HG02852 (cell line): ENCODE measurements around the gene MCF2L.
"Not testable (repeated sequence)": the region's sequence is repeated elsewhere in the genome, so short reads cannot be mapped to it uniquely, and the experiment has no call there.

ENCODE experiments used
- ATAC-seq: cut with Tn5 transposase; IDR thresholded peaks from one replicate; pipeline ENCODE4 v1.9.1; 2021; ENCODE audit warnings: mild to moderate bottlenecking, moderate library complexity; ENCODE audit not compliant: unreplicated experiment

MCF2L gene

DNA sequence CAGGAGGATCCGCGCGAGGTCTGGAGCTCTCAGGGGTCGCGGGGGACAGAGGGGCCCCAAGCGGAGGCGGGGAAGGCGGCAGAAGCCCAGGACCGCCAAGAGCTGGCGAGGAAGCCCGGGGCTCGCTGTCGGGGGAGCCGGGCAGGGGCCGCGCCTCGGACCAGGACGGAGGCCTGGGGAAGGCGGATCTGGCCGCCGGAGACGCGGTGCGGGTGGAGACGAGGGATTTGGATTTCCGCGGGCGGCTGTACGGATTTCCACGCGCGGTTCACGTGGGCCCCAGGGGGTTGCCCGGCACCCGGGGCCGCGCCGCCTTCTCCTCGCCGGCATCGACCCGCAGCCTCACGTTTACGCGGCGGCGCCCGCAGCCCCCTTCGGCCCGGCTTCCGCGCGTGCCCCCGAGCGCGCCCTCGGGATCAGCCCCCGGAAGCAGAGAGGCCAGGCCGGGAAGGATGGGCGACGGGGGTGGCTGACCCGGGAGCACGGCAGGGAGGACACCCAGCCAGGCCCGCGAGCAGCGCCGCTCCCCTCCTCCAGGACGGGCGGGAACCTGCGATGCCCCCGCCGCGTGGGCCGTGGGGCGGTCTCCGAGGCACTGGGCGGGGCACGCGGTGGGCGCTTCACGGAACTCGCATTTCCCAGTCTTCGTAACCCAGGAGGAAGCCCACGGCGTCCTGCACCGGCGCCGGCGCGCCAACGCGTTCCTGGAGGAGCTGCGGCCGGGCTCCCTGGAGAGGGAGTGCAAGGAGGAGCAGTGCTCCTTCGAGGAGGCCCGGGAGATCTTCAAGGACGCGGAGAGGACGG, 141.2 kb downstream of the MCF2L start:
- ATAC-seq: no peak

GRCh38 chr13:113110852-113111315, 141.9 kb downstream of the MCF2L start:
- ATAC-seq: no peak

DNA sequence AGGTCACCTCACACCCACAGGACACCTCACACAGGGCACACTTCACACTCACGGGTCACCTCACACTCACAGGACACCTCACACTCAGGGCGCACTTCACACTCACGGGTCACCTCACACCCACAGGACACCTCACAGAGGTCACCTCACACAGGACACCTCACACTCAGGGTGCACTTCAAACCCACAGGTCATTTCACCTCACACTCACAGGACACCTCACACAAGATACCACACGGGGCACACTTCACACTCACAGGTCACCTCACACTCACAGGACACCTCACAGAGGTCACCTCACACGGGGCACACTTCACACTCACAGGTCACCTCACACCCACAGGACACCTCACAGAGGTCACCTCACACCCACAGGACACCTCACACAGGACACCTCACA, 142.8 kb downstream of the MCF2L start:
- ATAC-seq: not testable (repeated sequence)

GRCh38 chr13:113112475-113112874, 143.5 kb downstream of the MCF2L start:
- not testable (repeated sequence) for ATAC-seq

DNA sequence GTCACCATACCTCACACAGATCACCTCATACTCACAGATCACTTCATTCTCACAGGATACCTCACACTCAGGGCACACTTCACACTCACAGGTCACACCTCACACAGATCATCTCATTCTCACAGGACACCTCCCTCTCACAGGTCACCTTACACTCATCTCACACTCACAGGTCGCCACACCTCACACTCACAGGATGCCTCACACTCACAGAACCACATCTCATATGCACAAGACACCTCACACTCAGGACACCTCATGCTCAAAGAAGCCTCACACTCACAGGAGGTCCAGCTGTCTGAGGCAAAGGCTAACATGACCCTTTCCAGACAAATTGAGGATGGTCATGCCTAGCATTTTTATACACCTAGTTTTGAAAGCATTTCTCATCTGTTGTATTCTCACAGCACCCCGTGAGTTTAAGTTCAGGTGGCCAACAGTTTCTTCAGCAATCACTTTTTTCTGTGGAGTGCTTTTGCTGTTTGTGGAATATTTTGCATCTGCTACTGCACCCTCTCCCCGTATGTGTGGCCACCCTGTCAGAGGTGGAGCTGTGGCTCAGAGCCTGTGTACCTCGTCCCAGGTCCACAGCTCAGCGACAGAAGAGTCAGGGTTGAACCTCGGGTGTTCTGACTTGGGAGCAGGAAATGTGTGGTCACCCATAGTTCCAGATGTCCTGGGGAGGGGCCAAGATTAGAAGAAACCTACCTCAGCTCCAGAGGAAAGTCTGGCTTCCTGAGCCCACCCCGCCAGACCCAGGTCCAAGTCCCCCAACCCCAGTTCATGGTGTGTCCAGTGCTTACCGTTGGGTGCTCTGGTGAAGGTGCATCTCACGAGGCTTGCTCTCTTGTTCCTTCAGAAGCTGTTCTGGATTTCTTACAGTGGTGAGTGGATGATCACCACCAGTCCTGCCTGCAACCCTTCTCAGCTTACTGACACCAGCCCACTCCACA, 144.2 kb downstream of the MCF2L start:
- no peak for ATAC-seq

DNA sequence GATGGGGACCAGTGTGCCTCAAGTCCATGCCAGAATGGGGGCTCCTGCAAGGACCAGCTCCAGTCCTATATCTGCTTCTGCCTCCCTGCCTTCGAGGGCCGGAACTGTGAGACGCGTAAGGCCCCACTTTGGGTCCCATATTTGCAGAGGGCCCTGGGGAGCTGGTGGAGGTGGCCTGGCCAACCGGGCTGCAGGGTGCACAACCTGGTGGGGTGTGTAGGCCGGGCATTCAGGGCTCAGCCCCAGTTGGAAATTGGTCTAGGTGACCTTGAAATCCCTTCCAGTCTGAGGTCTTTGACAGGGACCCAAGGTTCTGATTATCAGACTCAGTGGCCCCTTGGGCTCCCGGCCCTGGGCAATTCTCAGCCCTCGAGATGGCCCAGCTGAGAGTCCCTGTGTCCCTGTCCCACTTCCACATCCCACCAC, 144.8 kb downstream of the MCF2L start:
- no peak for ATAC-seq

GRCh38 chr13:113114511-113115362, 145.7 kb downstream of the MCF2L start:
- no peak for ATAC-seq

- ATAC-seq: no peak
These were observed 146.6 kb downstream of the MCF2L start for GRCh38 chr13:113115363-113116205.

DNA sequence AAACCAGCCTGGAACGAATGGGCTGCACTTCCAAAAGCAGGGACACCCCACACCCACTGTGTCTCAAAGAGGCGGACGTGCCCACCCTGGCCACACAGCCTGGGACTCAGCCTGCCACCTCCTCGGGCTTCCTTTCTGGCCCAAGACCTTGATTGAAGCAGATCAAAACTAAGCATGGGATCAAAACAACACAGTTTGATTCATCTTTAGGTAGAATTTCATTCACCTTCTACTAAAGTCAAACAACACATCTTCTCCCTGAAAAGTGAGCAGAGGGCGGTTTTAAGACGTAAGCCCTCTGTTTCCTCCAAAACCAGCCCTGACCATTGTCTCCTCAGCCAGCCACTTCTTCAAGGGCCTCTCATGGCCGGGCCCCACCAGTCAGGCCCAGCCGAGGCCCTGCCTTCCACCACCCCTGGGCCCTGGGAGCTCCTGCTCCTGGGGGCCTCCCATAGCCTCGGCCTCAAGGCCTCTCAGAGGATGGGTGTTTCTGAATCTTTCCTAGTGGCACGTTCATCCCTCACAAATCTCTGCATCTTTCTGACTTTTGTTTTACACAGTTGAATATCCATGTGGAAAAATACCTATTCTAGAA, 147.3 kb downstream of the MCF2L start:
- ATAC-seq: no peak

- ATAC-seq: no peak
These were observed 147.9 kb downstream of the MCF2L start for GRCh38 chr13:113116871-113117271.

DNA sequence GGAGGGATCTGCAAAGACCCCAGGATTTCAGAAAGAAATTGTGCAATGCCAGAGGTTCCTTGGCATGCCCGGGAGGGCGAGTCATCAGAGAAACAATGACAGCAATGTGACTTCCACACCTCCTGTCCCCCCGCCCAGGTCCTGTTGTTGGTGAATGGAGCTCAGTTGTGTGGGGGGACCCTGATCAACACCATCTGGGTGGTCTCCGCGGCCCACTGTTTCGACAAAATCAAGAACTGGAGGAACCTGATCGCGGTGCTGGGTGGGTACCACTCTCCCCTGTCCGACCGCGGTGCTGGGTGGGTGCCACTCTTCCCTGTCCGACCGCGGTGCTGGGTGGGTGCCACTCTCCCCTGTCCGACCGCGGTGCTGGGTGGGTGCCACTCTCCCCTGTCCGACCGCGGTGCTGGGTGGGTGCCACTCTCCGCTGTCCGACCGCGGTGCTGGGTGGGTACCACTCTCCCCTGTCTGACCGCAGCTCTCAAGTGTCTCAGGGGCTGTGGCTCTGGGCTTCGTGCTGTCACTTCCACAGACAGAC, 148.4 kb downstream of the MCF2L start:
- no peak for ATAC-seq

DNA sequence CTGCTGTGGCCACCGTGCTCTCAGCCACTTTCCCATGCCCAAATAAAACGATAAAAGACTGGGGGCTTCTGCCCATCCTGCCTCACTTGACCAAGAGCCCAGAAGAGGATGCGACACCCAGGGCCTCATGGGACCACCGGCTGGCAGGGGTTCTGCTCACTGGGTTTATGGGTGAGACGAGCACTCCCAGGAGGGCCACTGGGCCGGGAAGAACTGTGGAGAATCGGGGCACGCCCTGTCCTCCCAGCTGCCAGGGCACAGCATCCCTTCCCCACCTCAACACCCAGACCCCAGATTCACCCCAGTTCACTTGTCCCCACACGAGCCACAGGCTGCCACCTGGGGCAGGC, 148.9 kb downstream of the MCF2L start:
- ATAC-seq: no peak

- no peak for ATAC-seq
These were observed 149.4 kb downstream of the MCF2L start for GRCh38 chr13:113118261-113119021.

GRCh38 chr13:113119166-113119821, 150.3 kb downstream of the MCF2L start:
- ATAC-seq: no peak

GRCh38 chr13:113119822-113120189, 150.8 kb downstream of the MCF2L start:
- no peak for ATAC-seq

DNA sequence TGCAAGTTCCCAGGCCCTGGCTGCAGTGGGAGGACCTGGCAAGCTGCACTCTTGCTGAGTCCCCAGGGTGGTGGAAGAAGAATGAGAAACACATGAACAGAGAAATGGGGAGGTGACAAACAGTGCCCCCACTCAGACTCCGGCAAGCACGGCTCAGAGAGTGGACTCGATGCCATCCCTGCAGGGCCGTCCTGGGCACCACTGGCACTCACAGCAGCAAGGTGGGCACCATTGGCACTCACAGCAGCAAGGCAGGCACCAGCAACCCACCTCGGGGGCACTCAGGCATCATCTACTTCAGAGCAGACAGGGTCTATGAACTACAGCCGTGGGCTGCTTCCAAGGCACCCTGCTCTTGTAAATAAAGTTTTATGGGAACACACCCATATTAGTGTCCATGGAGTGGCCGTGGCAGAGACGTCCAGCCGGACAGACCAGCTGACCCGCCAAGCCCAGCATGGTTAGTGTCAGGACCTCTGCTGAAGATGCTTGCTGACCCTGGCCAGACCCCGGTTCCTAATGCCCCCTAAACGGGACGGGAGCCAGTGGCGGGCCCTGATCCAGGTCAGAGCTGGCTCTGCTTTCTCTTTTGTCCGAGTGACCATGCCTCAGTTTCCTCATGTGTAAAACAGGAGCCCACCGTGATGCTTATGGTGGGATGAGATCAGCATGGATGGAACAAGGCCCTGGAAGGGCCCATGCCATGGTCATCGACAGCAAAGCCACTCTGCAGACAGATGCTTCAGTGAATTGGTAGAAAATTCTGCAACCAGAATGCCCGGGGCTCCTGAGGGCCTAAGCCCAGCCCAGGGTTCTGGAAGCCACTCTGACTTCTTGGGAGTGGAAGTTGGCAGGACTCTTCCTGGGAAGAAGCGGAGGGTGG, 151.5 kb downstream of the MCF2L start:
- ATAC-seq: no peak
